HG03442 (cell line): ENCODE data around the gene UQCRC2.
"Not testable (repeated sequence)": the region's sequence is repeated elsewhere in the genome, so short reads cannot be mapped to it uniquely, and the experiment has no call there.

Experiments used
- ATAC-seq: cut with Tn5 transposase; IDR thresholded peaks from one replicate; pipeline ENCODE4 v1.9.1; 2021; ENCODE audit warnings: mild to moderate bottlenecking, moderate library complexity; ENCODE audit not compliant: unreplicated experiment

UQCRC2 gene

DNA sequence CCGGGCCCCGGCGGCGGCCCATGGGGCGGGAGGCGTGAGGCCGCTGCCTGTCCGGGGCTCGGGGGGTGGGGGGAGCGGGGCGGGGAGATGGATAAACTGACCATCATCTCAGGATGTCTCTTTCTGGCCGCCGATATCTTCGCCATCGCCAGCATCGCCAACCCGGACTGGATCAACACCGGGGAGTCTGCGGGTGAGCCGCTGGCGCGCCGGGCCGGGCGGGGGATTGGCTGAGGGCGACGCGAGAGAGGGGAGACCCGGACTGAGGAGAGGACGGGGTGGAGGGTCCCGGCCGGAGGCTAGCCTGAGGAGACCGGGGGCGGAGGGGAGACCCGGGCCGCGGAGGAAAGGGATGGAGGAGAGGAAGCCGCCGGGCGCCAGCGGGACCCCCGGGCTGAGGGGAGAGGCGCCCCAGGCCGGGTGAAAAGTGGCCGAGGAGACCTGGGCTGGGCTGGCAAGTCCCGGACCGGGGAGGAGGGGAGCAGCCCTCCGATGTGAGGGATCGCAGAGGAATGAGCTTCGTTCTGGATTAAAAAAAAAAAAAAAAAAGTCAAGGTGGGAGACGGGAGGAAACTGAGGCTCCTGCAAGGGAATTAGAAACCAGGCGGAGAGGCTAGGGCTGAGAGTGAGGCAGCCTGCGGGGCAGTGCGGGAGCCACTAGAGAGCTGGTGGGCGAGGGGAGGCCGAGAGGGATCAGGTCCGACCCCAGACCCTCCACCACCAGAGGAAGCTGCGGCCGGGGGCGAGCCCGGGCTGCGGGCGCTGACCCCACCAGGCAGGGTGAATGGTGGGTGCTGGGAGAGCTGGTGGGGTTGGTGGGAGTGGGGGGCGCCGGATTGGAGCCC is 55.3 kb downstream of the UQCRC2 start:
- peak; percentile 30 for ATAC-seq

DNA sequence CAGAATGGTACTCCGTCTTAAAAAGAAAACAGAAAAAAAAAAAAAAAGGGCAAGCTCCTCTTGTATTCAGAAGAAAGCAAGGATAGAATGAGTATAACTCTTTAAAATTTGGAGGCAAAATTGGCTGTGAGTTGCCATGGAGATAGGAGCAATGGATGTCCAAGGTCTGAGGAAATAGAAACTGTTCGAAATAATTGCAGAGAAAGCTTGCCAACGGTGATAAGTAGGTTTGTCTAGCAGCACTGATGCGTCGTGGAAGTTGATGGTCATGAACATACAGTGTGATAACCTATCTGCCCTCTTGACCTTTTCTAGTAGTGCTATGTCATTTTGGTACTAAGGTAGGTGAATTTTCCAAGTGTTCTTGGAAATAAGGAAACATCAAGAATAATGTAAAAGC is 57.7 kb downstream of the UQCRC2 start:
- ATAC-seq: no peak

DNA sequence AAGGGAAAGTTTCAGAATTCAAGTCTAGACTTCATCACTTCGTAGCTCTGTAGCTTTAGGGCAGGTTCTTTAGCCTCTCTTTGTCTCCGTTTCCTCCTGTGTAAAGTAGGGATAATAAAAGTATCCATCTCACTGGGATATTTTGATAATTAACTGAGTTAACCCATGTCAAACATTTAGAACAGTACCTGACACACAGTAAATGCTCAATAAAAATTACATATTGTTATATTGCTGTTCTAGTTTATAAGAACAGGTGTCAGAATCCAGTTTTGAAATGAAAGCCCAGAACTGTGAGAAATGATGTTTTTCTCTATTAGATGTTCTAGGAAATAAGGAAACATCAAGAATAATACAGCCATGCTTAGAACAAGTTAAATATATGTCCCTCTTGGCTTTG is 59.1 kb downstream of the UQCRC2 start:
- ATAC-seq: no peak

DNA sequence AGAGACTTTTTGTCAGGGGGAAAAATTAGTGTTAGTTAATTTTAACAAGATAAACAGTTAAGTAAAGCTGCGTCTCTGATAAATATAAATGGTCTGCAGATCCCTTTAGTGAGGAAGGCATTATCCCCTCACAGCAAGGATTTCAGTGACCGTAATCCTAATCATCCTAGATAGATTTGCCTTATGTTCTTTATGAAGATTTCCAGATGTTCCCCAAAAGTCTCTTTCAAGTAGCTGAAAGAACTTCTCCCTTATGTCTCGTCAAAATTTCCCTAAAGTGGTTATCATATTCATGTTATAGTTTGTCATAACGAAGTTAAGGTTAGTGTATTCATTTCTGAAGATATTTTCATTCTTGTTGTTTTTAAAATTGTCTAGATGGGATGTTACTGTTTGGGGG is 60.3 kb downstream of the UQCRC2 start:
- ATAC-seq: no peak

DNA sequence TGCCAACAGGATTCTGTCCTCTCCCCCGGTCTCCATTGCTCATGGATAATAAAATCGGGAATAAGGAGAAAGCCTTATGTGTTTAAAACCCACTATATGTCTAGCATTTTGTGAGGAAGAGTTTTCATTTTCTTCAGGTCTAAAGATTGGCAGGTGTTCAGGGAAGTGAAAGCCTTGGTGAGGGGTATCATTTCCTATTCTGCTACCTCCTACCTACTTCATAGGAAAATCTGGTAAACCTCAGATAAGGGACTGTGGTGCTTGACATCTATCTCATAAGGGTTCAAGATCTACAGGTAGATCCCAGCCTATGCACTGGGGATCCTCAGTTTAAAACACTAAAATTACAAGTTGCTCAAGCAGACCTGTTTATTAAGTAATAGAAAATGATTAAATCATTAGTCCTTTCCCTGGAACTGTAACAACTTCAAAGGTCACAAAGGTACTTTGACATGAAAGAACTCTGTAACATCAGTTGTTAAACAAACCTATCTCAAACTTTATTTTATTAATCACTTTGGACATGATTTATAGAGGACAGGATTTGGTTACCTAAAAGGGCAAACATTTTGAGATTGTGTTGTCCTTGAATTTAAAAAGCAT is 61.2 kb downstream of the UQCRC2 start:
- no peak for ATAC-seq

DNA sequence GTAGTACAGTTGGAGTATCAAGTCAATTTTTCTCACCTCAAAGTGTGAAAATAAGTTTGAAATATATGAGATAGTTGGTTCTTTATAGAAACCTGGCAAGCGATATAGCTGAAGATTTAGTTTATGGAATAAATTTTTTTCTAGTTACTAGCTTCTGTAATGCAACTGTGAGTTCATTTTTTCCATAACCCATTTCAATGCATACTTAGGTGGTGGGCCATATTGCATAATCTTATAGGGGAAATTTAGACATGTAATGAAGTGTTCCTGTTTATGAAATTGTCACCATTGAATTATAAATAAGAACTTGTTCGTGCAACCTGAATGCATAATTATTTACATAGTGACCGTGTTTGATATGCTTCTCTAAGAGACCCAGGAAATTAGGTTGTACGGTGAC is 63.8 kb downstream of the UQCRC2 start:
- no peak for ATAC-seq

DNA sequence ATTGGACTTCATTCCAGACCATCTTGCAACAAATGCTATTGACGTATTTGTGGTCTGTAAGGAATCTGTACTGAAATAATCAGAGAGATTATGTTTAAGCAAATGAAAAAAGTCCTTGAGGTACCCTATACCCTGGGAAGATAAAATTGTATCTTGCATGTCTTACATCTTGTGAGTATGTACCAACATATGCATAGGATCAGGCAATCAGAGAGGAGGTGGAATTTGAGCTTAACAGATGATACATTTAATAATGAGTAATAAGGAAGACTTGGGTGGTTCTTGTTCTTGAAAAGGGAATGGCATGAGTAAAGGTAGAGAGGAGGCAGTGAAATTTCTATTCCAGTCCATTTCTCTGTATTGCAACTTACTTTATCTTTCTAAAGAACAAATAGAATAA is 65.4 kb downstream of the UQCRC2 start:
- ATAC-seq: no peak

DNA sequence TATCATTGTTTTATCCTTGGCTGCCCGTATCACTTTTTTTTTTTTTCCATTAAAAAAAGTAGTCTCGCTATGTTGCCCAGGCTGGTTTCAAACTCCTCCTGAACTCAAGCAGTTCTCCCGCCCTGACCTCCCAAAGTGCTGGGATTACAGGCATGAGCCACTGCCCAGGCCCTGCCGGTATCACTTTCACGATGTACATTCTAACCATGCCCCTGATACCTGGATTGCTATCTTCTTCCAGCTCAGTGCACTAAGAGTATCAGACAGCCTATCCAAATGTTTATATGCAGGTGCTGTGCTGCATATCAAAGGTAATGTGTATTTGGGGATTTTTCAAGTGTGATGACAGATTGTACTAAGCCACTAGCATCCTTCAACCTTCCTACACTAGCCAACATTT is 69.0 kb downstream of the UQCRC2 start:
- ATAC-seq: no peak

DNA sequence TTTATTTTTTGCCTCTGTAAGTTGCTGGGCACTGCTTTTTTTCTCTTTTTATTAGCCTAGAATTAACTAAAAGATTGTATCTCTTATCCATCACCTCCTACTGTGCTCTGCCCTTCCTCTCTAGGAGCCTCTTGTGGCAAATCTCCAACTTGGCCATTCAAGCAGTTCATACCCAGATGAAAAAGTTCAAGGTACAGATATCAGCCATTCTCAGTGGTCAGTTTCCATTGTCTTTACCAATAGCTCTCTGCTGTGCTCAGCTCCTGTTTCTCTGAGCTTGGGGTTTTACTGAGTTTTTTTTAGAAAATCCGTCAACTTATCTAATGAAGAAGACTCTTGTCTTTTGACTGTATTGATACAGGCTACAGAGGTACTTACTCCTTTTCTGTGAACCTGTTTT is 70.3 kb downstream of the UQCRC2 start:
- no peak for ATAC-seq

DNA sequence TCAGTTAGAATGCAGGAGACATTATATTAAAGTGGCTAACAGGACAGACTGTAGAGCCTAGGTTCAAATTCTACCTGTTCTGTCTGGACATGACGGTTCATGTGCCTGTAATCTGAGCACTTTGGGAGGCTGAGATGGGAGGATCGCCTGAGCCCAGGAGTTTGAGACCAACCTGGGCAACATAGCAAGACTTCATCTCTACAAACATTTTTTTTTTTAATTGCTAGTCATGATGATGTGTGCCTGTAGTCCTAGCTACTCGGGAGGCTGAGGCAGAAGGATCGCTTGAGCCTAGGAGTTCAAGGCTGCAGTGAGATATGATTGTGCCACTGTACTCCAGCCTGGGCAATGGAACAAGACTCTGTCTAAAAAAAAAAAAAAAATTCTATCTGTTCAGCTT is 71.6 kb downstream of the UQCRC2 start:
- not testable (repeated sequence) for ATAC-seq

DNA sequence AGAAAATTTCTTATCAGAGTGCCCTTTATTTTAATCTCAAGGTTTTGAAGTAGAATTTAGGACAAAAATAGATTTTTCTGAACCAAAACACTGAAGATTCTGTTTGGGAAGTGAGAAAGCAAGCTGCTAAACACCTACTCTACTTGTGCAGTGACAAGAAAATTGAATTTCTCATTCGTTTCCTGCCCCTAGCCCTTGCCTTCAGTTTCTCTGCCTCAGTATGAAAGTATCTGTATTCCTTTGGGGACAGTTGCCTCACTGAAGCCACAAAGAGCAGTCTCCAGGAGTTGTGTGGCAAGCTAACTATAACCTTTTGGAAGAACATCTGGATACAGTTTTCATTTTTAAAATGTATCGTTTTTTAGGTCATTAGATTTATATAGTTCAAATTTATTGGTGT is 74.5 kb downstream of the UQCRC2 start:
- no peak for ATAC-seq

DNA sequence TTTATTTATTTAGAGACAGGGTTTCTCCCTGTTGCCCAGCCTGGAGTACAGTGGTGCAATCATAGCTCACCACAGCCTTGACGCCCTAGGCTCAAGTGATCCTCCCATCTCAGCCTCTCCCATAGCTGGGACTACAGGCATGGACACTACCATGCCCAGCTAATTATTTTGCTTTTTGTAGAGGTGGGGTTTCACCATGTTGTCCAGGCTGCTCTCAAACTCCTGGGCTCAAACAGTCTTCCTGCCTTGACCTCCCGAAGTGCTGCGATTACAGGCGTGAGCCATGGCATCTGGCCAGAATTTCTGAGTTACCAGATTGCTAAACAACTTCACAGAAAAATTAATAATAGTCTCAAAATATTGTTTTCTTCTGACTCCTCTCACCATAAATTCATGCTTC is 76.5 kb downstream of the UQCRC2 start:
- ATAC-seq: no peak

DNA sequence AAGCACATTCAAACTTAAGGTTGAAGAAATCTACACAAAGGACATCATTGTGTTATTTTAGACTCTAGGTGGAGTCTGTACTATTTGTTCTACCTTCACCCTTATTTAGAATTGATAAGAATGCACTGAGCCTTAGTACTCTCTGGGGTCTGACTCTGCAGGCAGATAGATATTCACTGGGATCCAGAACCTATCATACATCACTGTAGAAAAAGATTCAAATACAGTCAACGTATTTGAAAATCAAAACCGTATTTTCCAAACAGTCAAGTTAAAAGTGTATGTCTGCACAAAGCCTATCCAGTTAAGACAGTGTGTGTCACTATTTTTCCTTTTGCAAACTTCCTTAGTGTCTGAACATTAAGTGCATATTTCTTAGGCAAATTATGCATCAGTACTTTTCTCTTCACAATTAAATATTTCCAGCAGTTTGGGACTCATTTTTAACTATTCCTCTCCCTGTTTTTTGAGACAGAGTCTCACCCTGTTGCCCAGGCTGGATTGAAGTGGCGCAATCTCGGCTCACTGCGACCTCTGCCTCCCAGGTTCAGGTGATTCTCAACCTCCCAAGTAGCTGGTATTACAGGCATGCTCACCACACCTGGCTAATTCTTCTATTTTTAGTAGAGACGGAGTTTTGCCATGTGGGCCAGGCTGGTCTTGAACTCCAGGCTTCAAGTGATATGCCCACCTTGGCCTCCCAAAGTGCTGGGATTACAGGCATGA is 77.1 kb downstream of the UQCRC2 start:
- no peak for ATAC-seq

DNA sequence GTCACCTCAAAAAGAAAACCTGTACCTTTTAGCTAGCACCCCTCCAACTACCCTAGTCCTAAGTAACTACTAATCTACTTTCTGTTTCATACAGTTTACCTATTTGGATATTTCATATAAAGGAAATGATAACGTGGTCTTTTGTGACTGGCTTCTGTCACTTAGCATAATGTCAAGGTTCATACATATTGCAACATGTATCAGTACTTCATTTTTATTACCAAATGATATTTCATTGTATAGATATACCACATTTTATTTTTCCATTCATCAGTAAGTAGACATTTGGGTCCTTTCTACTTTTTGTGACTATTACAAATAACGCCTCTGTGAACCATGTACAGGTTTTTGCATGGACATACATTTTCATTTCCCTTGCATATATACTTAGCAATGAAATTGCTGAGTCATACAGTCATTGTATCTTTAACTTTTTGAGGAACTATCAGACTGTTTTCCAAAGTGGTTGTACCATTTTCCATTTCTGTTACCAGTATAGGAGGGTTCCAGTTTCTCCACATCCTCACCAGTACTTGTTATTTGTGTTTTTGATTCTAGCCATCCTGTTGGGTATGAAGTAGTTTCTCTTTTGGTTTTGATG is 78.4 kb downstream of the UQCRC2 start:
- ATAC-seq: no peak
